Thoracic aorta (tissue), 2 donors: Measurements from ENCODE around the gene STK32B. TPM values are rescaled to one million over a fixed set of nuclear protein-coding genes. Genes with fewer than 3 reads are reported as not detected.

Experiments
- ATAC-seq: fragments of 150-250 bp; one replicate; pipeline ENCODE4 v1.8.0; 2017; ENCODE audit warnings: low read depth; ENCODE audit not compliant: insufficient number of reproducible peaks, low FRiP score
- DNase-seq: peaks from one replicate; pipeline ENCODE4 v3.0.0-alpha.2; 2020; ENCODE audit warnings: low spot score
- H3K27ac ChIP-seq, 2 donors: fragments of 200-600 bp; sonication (generic); 1 replicate in 1 of 2; 2 replicates in 1 of 2; pipeline ENCODE4 v1.5.1; 2016; ENCODE audit warnings: mild to moderate bottlenecking in 2 of 2, moderate library complexity in 2 of 2
- H3K27me3 ChIP-seq: fragments of 200-600 bp; sonication (generic); replicated peaks from 2 replicates; pipeline ENCODE4 v1.6.0; 2016; ENCODE audit warnings: mild to moderate bottlenecking; ENCODE audit not compliant: insufficient read depth
- H3K36me3 ChIP-seq: fragments of 200-600 bp; sonication (generic); one replicate; pipeline ENCODE4 v1.5.1; 2016
- H3K4me1 ChIP-seq, 2 donors: fragments of 200-600 bp; sonication (generic); 1 replicate in 1 of 2; 2 replicates in 1 of 2; pipeline versions ENCODE4 v1.5.1 to v1.6.0; 2016; ENCODE audit warnings: low read depth in 2 of 2, mild to moderate bottlenecking in 1 of 2; ENCODE audit not compliant: control insufficient read depth in 1 of 2
- H3K4me3 ChIP-seq: fragments of 200-600 bp; sonication (generic); 2 replicates; pipeline ENCODE4 v1.5.1; 2016; ENCODE audit warnings: mild to moderate bottlenecking
- H3K9me3 ChIP-seq: fragments of 200-600 bp; sonication (generic); 2 replicates; pipeline ENCODE4 v1.5.1; 2016
- CTCF ChIP-seq: fragments of 200-600 bp; sonication (generic); IDR thresholded peaks from one replicate; pipeline ENCODE4 v1.5.1; 2019; ENCODE audit warnings: antibody characterized with exemption
- total RNA-seq, 2 donors: library from RNA; depleted of rRNA; stranded (reverse); fragments of >200 nt; gene quantifications; one replicate each; pipeline versions ENCODE4 v1.1.0 to v1.2.3, GENCODE V29; 2016

STK32B gene
- total RNA-seq, 2 donors from 2014 or later, result 4.5 to 7.0 TPM

- DNase-seq, result no peak
- Histone ChIP-seq H3K27ac (no peak overlapping the region), H3K9me3 (no peaks in the 10 kb centered on the region), H3K27me3 (no peaks in the 10 kb centered on the region), H3K36me3 (no peaks in the 10 kb centered on the region), H3K4me3 (no peak overlapping the region), H3K4me1 (no peaks in the 10 kb centered on the region)
- ATAC-seq, result no peak
- no peak for TF ChIP-seq CTCF
These were observed 407.4 kb downstream of the STK32B start for GRCh38 chr4:5458676-5459075.

- no peak for TF ChIP-seq CTCF
- Histone ChIP-seq H3K27ac (no peak overlapping the region), H3K36me3 (no peaks in the 10 kb centered on the region), H3K9me3 (no peaks in the 10 kb centered on the region), H3K4me1 (no peaks in the 10 kb centered on the region), H3K27me3 (no peaks in the 10 kb centered on the region), H3K4me3 (no peak overlapping the region)
- DNase-seq (no peak), ATAC-seq (no peak)
These were observed 408.0 kb downstream of the STK32B start for GRCh38 chr4:5459236-5459635.

- ATAC-seq, result no peak
These were observed 409.0 kb downstream of the STK32B start for GRCh38 chr4:5460106-5460801.

GRCh38 chr4:5461477-5461876 lies 410.2 kb downstream of the STK32B start:
- no peak for DNase-seq
- H3K27me3 ChIP-seq, result no peaks in the 10 kb centered on the region
- no peak overlapping the region for H3K4me3 ChIP-seq
- no peaks in the 10 kb centered on the region for H3K4me1 ChIP-seq
- no peak overlapping the region for H3K27ac ChIP-seq
- TF ChIP-seq CTCF, result no peak
- H3K36me3 ChIP-seq, result no peaks in the 10 kb centered on the region
- no peak for ATAC-seq
- H3K9me3 ChIP-seq, result no peaks in the 10 kb centered on the region

More at GRCh38 chr4:5460106-5460801, 409.0 kb downstream of the STK32B start:
- H3K4me1 ChIP-seq, result no peaks in the 10 kb centered on the region
- no peaks in the 10 kb centered on the region for H3K9me3 ChIP-seq
- H3K4me3 ChIP-seq, result no peak overlapping the region
- H3K27me3 ChIP-seq, result no peaks in the 10 kb centered on the region
- no peak overlapping the region for H3K27ac ChIP-seq
- TF ChIP-seq CTCF, result no peak
- no peak for DNase-seq
- H3K36me3 ChIP-seq, result no peaks in the 10 kb centered on the region

GRCh38 chr4:5462254-5462835 lies 411.1 kb downstream of the STK32B start:
- no peak for DNase-seq
- Histone ChIP-seq H3K36me3 (no peaks in the 10 kb centered on the region), H3K9me3 (no peaks in the 10 kb centered on the region), H3K27me3 (no peaks in the 10 kb centered on the region), H3K27ac (no peak overlapping the region), H3K4me1 (no peaks in the 10 kb centered on the region), H3K4me3 (no peak overlapping the region)
- no peak for ATAC-seq
- TF ChIP-seq CTCF, result no peak
